Vagina (tissue), 2 donors: ENCODE data around the gene PER2. TPM values are rescaled to one million over a fixed set of nuclear protein-coding genes. Genes with fewer than 3 reads are reported as not detected.
"Not testable (repeated sequence)": the region's sequence is repeated elsewhere in the genome, so short reads cannot be mapped to it uniquely, and the experiment has no call there.

ENCODE experiments used
- DNase-seq, 2 donors: peaks; one replicate each; pipeline ENCODE4 v3.0.0-alpha.2; 2017; ENCODE audit errors: extremely low spot score in 2 of 2
- H3K27ac ChIP-seq: fragments of 200-600 bp; sonication (generic); one replicate; pipeline ENCODE4 v1.5.1; 2019
- H3K27me3 ChIP-seq: fragments of 200-600 bp; sonication (generic); one replicate; pipeline ENCODE4 v1.5.1; 2019
- H3K36me3 ChIP-seq, 2 donors: fragments of 200-600 bp; sonication (generic); one replicate each; pipeline ENCODE4 v1.5.1; 2017 to 2019
- H3K4me1 ChIP-seq: fragments of 200-600 bp; sonication (generic); one replicate; pipeline ENCODE4 v1.5.1; 2019
- H3K4me3 ChIP-seq, 2 donors: fragments of 200-600 bp; sonication (generic); 1 replicate in 1 of 2; 2 replicates in 1 of 2; pipeline ENCODE4 v1.5.1; 2016 to 2019
- H3K9me3 ChIP-seq: fragments of 200-600 bp; sonication (generic); one replicate; pipeline ENCODE4 v1.5.1; 2019
- CTCF ChIP-seq, 3 experiments: fragments of 450-650 bp in 2 of 3; fragments of 200-600 bp in 1 of 3; sonication (generic) in 1 of 3; IDR thresholded peaks; one replicate each; pipeline ENCODE4 v1.5.1; 2017 to 2019; ENCODE audit warnings: antibody characterized with exemption in 3 of 3, mild to moderate bottlenecking in 2 of 3, moderate library complexity in 2 of 3
- POLR2A ChIP-seq, 2 donors: fragments of 450-650 bp; IDR thresholded peaks; one replicate each; pipeline ENCODE4 v1.6.1; 2017; ENCODE audit warnings: antibody characterized with exemption in 2 of 2, mild to moderate bottlenecking in 2 of 2, moderate library complexity in 2 of 2
- POLR2AphosphoS5 ChIP-seq, 2 donors: sonication (generic); formaldehyde crosslinking; IDR thresholded peaks; one replicate each; pipeline ENCODE4 v1.9.0; 2017; ENCODE audit warnings: antibody characterized with exemption in 2 of 2, mild to moderate bottlenecking in 2 of 2, low read depth in 1 of 2; ENCODE audit not compliant: insufficient read depth in 1 of 2
- intact Hi-C: fragments of 100-400 bp; cut with DNase I; formaldehyde crosslinking; loops from one replicate; pipeline ENCODE4 v1.15.1; 2023
- total RNA-seq: library from RNA; depleted of rRNA; stranded (reverse); fragments of >200 nt; gene quantifications from one replicate; pipeline ENCODE4 v1.2.3, GENCODE V29; 2016

Gene PER2
- total RNA-seq, 1 donor from 2014 or later, result 21.1 TPM

- Histone ChIP-seq H3K4me3 (no peak overlapping the region), H3K27ac (no peak overlapping the region), H3K9me3 (no peaks in the 10 kb centered on the region), H3K27me3 (no peaks in the 10 kb centered on the region), H3K4me1 (peaks cover 12% of the 10 kb centered on the region), H3K36me3 (peaks cover 0 to 46% of the 10 kb centered on the region in 2 donors)
- intact Hi-C loops, result no loop called here
- TF ChIP-seq POLR2A (IDR thresholded peaks at IDR 0.05), result no peak
- TF ChIP-seq POLR2AphosphoS5 (IDR thresholded peaks at IDR 0.05; ENCODE audit: insufficient read depth in 1 of 2, low read depth in 1 of 2), result no peak
- no peak for TF ChIP-seq CTCF (IDR thresholded peaks at IDR 0.05)
- no peak for DNase-seq
These were observed 37.3 kb upstream of the PER2 start for GRCh38 chr2:238325694-238326093.

- peaks cover 20% of the 10 kb centered on the region for H3K4me1 ChIP-seq
- DNase-seq, result not testable (repeated sequence)
- H3K36me3 ChIP-seq, result peaks cover 0 to 34% of the 10 kb centered on the region in 2 donors
These were observed 35.8 kb upstream of the PER2 start for GRCh38 chr2:238324248-238324647.

DNA sequence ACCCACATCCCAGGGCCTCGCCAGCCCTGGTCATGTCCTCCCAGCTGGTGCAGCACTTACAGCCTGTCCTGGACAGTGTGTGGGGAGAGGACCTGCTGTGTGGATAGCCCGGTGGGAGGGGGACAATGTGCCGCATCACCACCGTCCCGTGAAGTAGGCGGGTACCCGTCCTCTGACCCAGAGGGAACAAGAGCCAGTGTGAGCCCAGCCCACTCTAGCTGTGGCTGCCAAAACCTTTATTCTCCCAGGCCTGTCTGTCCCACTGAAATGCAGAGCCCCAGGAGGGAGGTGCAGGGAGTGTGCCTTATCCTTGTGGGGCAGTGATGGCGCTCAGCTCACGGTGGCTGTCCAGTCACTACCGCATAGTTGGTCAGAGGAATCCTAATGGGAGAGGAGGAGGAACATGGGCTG, 33.6 kb upstream of the PER2 start:
- Histone ChIP-seq H3K27ac (no peak overlapping the region), H3K36me3 (peaks cover 0 to 12% of the 10 kb centered on the region in 2 donors), H3K4me1 (peaks cover 20% of the 10 kb centered on the region), H3K9me3 (no peaks in the 10 kb centered on the region), H3K27me3 (no peaks in the 10 kb centered on the region), H3K4me3 (no peak overlapping the region)
- TF ChIP-seq POLR2A (IDR thresholded peaks at IDR 0.05) (no peak), CTCF (IDR thresholded peaks at IDR 0.05) (no peak), POLR2AphosphoS5 (IDR thresholded peaks at IDR 0.05; ENCODE audit: insufficient read depth in 1 of 2, low read depth in 1 of 2) (no peak)
- no peak for DNase-seq
- intact Hi-C loops, result no loop called here

More at GRCh38 chr2:238324248-238324647, 35.8 kb upstream of the PER2 start:
- H3K4me3 ChIP-seq, H3K9me3 ChIP-seq, H3K27me3 ChIP-seq, intact Hi-C loops, H3K27ac ChIP-seq: not testable (repeated sequence)

DNA sequence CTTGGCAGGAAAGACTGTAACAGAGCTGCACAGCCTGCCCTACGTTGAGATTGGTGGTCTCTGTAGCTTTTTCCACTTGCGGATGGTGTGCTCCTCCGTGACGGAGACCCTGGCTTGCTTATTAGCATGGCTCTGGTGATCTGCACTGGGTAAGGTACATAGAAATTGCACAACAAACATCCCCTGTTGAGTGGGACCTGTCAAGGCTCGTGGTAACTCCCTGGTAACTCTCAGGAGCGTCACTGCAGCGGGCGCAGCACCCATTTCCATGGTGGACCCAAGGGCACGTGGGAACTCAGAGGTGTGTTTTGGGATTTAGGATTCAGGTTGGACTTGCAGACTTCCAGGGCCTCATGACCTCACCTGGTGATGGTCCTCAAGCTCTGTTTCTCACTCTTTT, 33.1 kb upstream of the PER2 start:
- DNase-seq, result no peak
- H3K27ac ChIP-seq, result no peak overlapping the region
- H3K36me3 ChIP-seq, result peaks cover 0 to 7% of the 10 kb centered on the region in 2 donors
- intact Hi-C loops, result no loop called here
- H3K27me3 ChIP-seq, result no peaks in the 10 kb centered on the region
- TF ChIP-seq POLR2A (IDR thresholded peaks at IDR 0.05), result no peak
- TF ChIP-seq POLR2AphosphoS5 (IDR thresholded peaks at IDR 0.05; ENCODE audit: insufficient read depth in 1 of 2, low read depth in 1 of 2), result no peak
- no peak for TF ChIP-seq CTCF (IDR thresholded peaks at IDR 0.05)
- peaks cover 20% of the 10 kb centered on the region for H3K4me1 ChIP-seq
- H3K4me3 ChIP-seq, result peak overlapping the region; percentile 74 to 95
- H3K9me3 ChIP-seq, result no peaks in the 10 kb centered on the region

GRCh38 chr2:238320648-238321281, 32.4 kb upstream of the PER2 start:
- Histone ChIP-seq H3K4me1 (peaks cover 20% of the 10 kb centered on the region), H3K36me3 (peaks cover 0 to under 1% of the 10 kb centered on the region in 2 donors), H3K4me3 (peak overlapping the region; percentile 74 to 95), H3K27ac (peak overlapping the region; percentile 51), H3K9me3 (no peaks in the 10 kb centered on the region), H3K27me3 (no peaks in the 10 kb centered on the region)
- no peak for DNase-seq
- intact Hi-C loops, result no loop called here
- TF ChIP-seq POLR2AphosphoS5 (IDR thresholded peaks at IDR 0.05; ENCODE audit: insufficient read depth in 1 of 2, low read depth in 1 of 2) (no peak), CTCF (IDR thresholded peaks at IDR 0.05) (no peak), POLR2A (IDR thresholded peaks at IDR 0.05) (no peak)
